Stimulated activated CD8-positive, alpha-beta memory T cell treated with anti-CD3 and anti-CD28 coated beads, Interleukin-15, amount 100 ng/mL, for 48 hours (primary cell): Measurements from ENCODE around the gene ABHD12.

Experiments
- DNase-seq, 2 donors: peaks; one replicate each; pipeline ENCODE4 v3.0.0-alpha.2; 2020; ENCODE audit warnings: low read depth in 2 of 2

ABHD12 gene

GRCh38 chr20:25380945-25381614 is 9.6 kb downstream of the ABHD12 start:
- no peak for DNase-seq

GRCh38 chr20:25378884-25379733 is 11.5 kb downstream of the ABHD12 start:
- no peak for DNase-seq

GRCh38 chr20:25378189-25378883 is 12.3 kb downstream of the ABHD12 start:
- DNase-seq = no peak

GRCh38 chr20:25376886-25377285 is 13.7 kb downstream of the ABHD12 start:
- no peak for DNase-seq

- DNase-seq = no peak
These were observed 14.4 kb downstream of the ABHD12 start for GRCh38 chr20:25376236-25376635.

GRCh38 chr20:25374842-25375241 is 15.8 kb downstream of the ABHD12 start:
- no peak for DNase-seq

- DNase-seq = peak in 1 of 2 donors; percentile 5
These were observed 17.9 kb downstream of the ABHD12 start for GRCh38 chr20:25372584-25373336.

GRCh38 chr20:25369971-25370370 is 20.7 kb downstream of the ABHD12 start:
- DNase-seq = no peak

GRCh38 chr20:25369529-25369928 is 21.1 kb downstream of the ABHD12 start:
- no peak for DNase-seq

- DNase-seq = no peak
These were observed 21.7 kb downstream of the ABHD12 start for GRCh38 chr20:25368976-25369375.

- no peak for DNase-seq
These were observed 22.1 kb downstream of the ABHD12 start for GRCh38 chr20:25368526-25368925.

GRCh38 chr20:25364879-25365699 is 25.5 kb downstream of the ABHD12 start:
- no peak for DNase-seq

- no peak for DNase-seq
These were observed 26.4 kb downstream of the ABHD12 start for GRCh38 chr20:25364180-25364788.

- no peak for DNase-seq
These were observed 29.4 kb downstream of the ABHD12 start for GRCh38 chr20:25361287-25361683.

- DNase-seq = no peak
These were observed 29.9 kb downstream of the ABHD12 start for GRCh38 chr20:25360631-25361286.

- no peak for DNase-seq
These were observed 34.2 kb downstream of the ABHD12 start for GRCh38 chr20:25356271-25356933.

- no peak for DNase-seq
These were observed 34.8 kb downstream of the ABHD12 start for GRCh38 chr20:25355866-25356265.

GRCh38 chr20:25355011-25355595 is 35.5 kb downstream of the ABHD12 start:
- DNase-seq = no peak
